Measurements from ENCODE around the gene IGLON5. TPM values are rescaled to one million over a fixed set of nuclear protein-coding genes. Genes with fewer than 3 reads are reported as not detected.

The IGLON5 gene
- 0.08 TPM for polyA plus RNA-seq (ENCODE audit: insufficient read length)

- DNase-seq: no peak
Measured at GRCh38 chr19:51311351-51312257, at the start of gene IGLON5. TSS of gene IGLON5 (plus strand) at chr19:51311644. CDS start at chr19:51311848, 204 bp downstream.

- DNase-seq: no peak
Measured at GRCh38 chr19:51263808-51264207, 47.6 kb upstream of the IGLON5 start.

- no peak for DNase-seq
Measured at GRCh38 chr19:51271067-51271466, 40.4 kb upstream of the IGLON5 start.

- DNase-seq: no peak
Measured at GRCh38 chr19:51272183-51272810, 39.1 kb upstream of the IGLON5 start.

GRCh38 chr19:51274049-51274770 lies 37.2 kb upstream of the IGLON5 start:
- no peak for DNase-seq

GRCh38 chr19:51277112-51277511 lies 34.3 kb upstream of the IGLON5 start:
- no peak for DNase-seq

- no peak for DNase-seq
Measured at GRCh38 chr19:51282335-51282734, 29.1 kb upstream of the IGLON5 start.

GRCh38 chr19:51285682-51286081 lies 25.8 kb upstream of the IGLON5 start:
- no peak for DNase-seq

- no peak for DNase-seq
Measured at GRCh38 chr19:51289635-51290034, 21.8 kb upstream of the IGLON5 start.

- no peak for DNase-seq
Measured at GRCh38 chr19:51292971-51293370, 18.5 kb upstream of the IGLON5 start.

- DNase-seq: no peak
Measured at GRCh38 chr19:51293571-51294210, 17.8 kb upstream of the IGLON5 start.

GRCh38 chr19:51294211-51294976 lies 17.1 kb upstream of the IGLON5 start:
- DNase-seq: no peak

GRCh38 chr19:51294977-51295375 lies 16.5 kb upstream of the IGLON5 start:
- no peak for DNase-seq

GRCh38 chr19:51295382-51296126 lies 15.9 kb upstream of the IGLON5 start:
- no peak for DNase-seq

GRCh38 chr19:51296336-51297093 lies 14.9 kb upstream of the IGLON5 start:
- DNase-seq: no peak

- no peak for DNase-seq
Measured at GRCh38 chr19:51297406-51297805, 14.0 kb upstream of the IGLON5 start.

- no peak for DNase-seq
Measured at GRCh38 chr19:51301266-51301665, 10.2 kb upstream of the IGLON5 start.

GRCh38 chr19:51305479-51305878 lies 6.0 kb upstream of the IGLON5 start:
- DNase-seq: no peak

- DNase-seq: no peak
Measured at GRCh38 chr19:51316688-51317087, 5.2 kb downstream of the IGLON5 start.

GRCh38 chr19:51317376-51317775 lies 5.9 kb downstream of the IGLON5 start:
- no peak for DNase-seq

Measured in hindlimb muscle (tissue), 1 donor.